Islet of Langerhans (tissue), 1 donor: Measurements from ENCODE around the gene BCOR.

Experiments
- FAIRE-seq: peaks from one replicate; lab custom pipeline; 2011; peaks lifted over from hg19 to GRCh38; lab: Jason Lieb, UNC

The BCOR gene

DNA sequence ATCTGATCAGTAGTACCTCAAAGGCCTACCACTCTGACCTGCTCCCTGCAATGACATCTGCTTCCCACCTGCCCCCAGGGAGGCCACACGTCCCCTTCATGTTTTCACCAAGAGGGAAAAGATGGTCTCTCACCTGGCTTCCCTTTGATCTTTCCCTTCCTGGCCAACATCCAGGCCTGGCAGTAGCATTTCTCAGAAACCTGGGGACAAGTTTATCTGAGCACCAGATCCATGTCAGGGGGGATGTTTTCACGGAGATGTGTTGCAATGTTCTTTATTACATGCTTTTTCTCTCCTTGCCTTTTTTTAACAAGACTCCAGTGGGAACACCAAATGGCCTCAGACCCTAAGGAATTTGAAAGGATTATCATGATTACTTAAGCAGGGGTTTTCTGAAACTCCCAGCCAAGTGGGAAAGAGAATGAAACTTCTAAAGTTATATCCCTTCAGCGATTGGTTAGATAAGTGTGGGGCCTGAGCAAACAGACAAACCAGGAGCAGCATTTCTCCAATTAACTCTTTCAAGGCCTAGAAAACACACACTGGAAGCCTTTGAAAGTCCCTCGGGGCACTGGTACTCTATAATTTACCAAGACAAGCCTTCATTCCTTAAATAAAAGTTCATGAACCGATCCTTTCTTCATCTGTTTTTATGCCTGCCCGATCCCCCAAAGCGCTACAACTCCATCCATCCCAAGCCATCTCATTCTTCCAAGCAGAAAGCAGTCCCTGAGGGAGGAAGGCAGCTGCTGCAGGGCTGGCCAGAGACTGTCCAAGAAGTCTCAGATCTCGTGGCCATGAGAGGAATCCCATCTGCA, 94.1 kb downstream of the BCOR start:
- no peak for FAIRE-seq

DNA sequence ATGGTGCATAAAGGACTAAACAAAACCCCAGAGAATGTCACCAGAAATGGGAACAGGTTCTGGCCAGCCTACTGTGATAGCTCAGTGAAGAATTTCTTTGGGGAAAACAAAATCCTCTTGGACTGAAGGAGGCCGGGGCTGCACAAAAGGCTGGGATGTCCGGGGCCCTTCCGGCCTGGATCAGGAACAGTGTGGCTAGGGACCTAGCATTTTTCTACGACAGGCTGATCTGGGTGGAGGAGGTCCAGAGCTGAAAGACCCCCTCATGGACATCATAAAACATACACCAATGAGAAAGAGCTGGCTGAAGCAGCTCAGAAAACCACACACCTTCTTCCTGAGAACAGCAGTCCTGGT, 94.7 kb downstream of the BCOR start:
- no peak for FAIRE-seq
